Activated naive CD8-positive, alpha-beta T cell treated with anti-CD3 and anti-CD28 coated beads, Interleukin-2, amount 50 U/mL, for 24 hours (primary cell): Measurements from ENCODE around the gene YRDC.

Experiments used
- ATAC-seq: fragments of 150-1000 bp; cut with Tn5 transposase; one replicate; pipeline ENCODE4 v1.10.0; 2021
- DNase-seq: peaks from one replicate; pipeline ENCODE4 v3.0.0; 2021
- H3K27ac Mint-ChIP-seq: one replicate; pipeline ENCODE4 v1.8.0; 2021; ENCODE audit warnings: mild to moderate bottlenecking, mixed read lengths
- H3K27me3 Mint-ChIP-seq: one replicate; pipeline ENCODE4 v1.8.0; 2021; ENCODE audit warnings: mixed read lengths
- H3K36me3 Mint-ChIP-seq: one replicate; pipeline ENCODE4 v1.8.0; 2021; ENCODE audit warnings: low read depth, mixed read lengths
- H3K4me1 Mint-ChIP-seq: one replicate; pipeline ENCODE4 v1.8.0; 2021; ENCODE audit warnings: mixed read lengths
- H3K4me3 Mint-ChIP-seq: one replicate; pipeline ENCODE4 v1.8.0; 2021; ENCODE audit warnings: mild to moderate bottlenecking, moderate library complexity, mixed read lengths
- H3K9me3 Mint-ChIP-seq: one replicate; pipeline ENCODE4 v1.8.0; 2021; ENCODE audit warnings: mixed read lengths

The YRDC gene, protein sequence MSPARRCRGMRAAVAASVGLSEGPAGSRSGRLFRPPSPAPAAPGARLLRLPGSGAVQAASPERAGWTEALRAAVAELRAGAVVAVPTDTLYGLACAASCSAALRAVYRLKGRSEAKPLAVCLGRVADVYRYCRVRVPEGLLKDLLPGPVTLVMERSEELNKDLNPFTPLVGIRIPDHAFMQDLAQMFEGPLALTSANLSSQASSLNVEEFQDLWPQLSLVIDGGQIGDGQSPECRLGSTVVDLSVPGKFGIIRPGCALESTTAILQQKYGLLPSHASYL

DNA sequence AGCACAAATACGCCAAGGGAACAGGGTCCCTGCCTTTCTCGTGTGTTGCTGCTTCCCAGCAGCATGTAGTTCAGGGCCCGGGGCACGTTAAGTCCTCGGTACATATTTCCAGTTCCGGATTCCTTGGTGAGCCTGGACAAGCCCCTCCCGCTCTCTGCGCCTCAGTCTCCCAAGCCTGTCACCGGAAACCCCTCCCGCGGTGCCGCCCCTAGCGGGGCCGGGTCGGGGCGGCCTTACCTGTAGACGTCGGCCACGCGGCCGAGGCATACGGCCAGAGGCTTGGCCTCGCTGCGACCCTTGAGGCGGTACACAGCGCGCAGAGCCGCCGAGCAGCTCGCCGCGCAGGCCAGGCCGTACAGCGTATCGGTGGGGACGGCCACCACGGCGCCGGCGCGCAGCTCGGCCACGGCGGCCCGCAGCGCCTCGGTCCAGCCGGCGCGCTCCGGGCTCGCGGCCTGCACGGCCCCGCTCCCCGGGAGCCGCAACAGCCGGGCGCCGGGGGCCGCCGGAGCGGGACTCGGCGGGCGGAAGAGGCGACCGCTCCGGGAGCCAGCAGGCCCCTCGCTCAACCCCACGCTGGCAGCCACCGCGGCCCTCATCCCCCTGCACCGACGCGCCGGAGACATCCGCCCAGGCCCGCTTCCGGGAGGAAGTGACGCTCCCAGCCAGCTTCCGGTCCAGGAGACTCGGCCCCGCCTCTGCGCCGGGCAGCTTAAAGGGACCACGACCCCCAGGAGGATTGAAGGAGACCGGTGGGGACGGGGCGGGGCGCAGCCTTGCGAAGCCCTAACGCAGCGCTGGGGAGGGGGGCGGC, at the start of gene YRDC, which contains the start of gene C1orf122:
Gene YRDC (minus strand): TSS at position 654 of the 814 bp plus-strand sequence. CDS start 28 bp downstream, at position 626.
Gene C1orf122 (plus strand): TSS at position 236 of the 814 bp plus-strand sequence. CDS start 615 bp downstream, outside the sequence.
- H3K36me3 Mint-ChIP-seq: peaks cover 47% of the 10 kb centered on the region
- no peaks in the 10 kb centered on the region for H3K27me3 Mint-ChIP-seq
- peaks cover 48% of the 10 kb centered on the region for H3K4me1 Mint-ChIP-seq
- H3K9me3 Mint-ChIP-seq: no peaks in the 10 kb centered on the region
- peak within 1 kb of the TSS; percentile 91 for H3K4me3 Mint-ChIP-seq
- H3K27ac Mint-ChIP-seq: peak within 1 kb of the TSS; percentile 93
- peak; percentile 94 for ATAC-seq
- DNase-seq: peak; percentile 95

DNA sequence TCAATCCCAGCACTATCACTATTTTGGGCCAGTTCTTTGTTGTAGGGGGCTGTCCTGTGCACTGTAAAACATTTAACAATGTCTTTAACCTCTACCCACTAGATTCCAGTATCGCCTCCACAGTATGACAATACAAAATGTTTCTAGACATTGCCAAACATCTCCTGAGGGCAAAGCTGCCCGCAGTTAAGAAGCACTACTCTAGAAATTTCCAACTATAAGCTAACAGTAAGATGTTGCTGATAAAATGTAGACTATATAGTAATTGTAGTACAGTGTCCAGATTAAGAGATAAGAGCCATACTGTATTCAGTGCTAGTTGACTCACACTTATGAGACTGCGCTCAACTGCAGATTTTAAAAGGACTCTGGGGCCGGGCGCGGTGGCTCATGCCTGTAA, 46.4 kb upstream of the YRDC start:
- peaks cover 49% of the 10 kb centered on the region for H3K4me1 Mint-ChIP-seq

DNA sequence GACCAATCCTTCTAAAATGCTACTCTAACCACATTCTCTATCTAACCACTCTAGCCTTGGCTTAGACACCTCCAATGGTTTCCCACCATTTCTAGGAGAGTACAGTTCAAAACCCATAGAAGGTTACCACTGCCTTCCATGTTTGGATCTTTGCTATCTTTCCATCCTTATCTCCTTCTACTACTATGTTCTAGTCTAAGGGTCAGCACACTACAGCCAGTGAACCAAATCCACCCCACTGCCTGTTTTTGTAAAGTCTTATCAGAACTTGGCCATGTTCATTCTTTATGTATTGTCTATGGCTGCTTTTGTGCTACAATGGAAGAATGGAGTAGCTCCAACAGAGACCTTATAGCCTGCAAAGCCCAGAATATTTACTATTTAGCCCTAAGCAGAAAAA, 45.1 kb upstream of the YRDC start:
- DNase-seq (no peak), ATAC-seq (no peak)
- H3K27ac Mint-ChIP-seq: peak overlapping the region; percentile 2
- H3K9me3 Mint-ChIP-seq: no peaks in the 10 kb centered on the region
- H3K36me3 Mint-ChIP-seq: peaks cover 38% of the 10 kb centered on the region
- H3K27me3 Mint-ChIP-seq: no peaks in the 10 kb centered on the region
- H3K4me1 Mint-ChIP-seq: peaks cover 45% of the 10 kb centered on the region
- H3K4me3 Mint-ChIP-seq: peak overlapping the region; percentile 3

More for the DNA sequence above, 46.4 kb upstream of the YRDC start:
- DNase-seq: no peak
- no peak overlapping the region for H3K27ac Mint-ChIP-seq
- no peak for ATAC-seq
- no peaks in the 10 kb centered on the region for H3K27me3 Mint-ChIP-seq
- H3K36me3 Mint-ChIP-seq: peaks cover 34% of the 10 kb centered on the region
- H3K4me3 Mint-ChIP-seq: no peak overlapping the region
- H3K9me3 Mint-ChIP-seq: no peaks in the 10 kb centered on the region

DNA sequence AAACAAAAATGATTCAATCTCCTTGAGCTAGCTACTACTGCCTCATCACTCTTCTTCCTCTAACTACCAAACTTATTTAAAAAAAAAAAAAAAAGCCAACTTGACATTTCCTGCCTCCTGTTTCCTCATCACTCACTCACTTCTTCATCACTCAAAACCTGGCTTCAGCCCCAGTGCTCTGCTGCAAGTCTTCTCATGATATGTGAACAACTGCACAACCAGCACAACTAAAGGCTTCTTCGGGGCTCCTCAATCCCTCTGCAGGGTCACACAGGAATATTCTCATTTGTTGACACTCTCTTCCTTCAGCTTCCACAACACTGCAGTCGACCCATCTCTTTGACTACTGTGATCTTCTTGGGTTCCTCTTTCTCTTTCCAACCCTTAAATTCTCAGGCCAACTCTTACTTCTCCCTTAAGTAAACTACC, 43.8 kb upstream of the YRDC start:
- no peak overlapping the region for H3K27ac Mint-ChIP-seq

DNA sequence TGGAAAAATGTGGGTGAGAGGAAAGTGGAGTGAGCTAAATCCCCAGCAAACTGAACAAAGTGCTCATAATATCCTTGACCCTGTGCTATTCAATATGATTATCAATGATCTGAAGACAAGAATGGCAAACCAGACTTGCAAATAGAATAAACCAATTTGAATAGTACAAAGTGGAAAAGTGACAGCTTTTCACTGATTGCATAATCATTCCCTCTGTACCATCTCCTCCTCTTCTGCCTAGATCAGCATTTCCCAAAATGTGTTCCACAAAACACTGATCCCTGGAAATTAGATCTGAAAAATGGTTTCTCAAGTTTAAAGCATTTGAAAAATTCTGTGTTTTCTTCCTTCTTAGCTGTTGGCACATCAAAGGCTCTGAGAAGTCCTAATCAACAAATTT, 43.3 kb upstream of the YRDC start:
- H3K4me3 Mint-ChIP-seq: no peak overlapping the region

More for the DNA sequence above, 43.8 kb upstream of the YRDC start:
- DNase-seq: no peak
- H3K27me3 Mint-ChIP-seq: no peaks in the 10 kb centered on the region
- peaks cover 43% of the 10 kb centered on the region for H3K4me1 Mint-ChIP-seq
- ATAC-seq: no peak
- H3K4me3 Mint-ChIP-seq: no peak overlapping the region
- H3K36me3 Mint-ChIP-seq: peaks cover 28% of the 10 kb centered on the region
- no peaks in the 10 kb centered on the region for H3K9me3 Mint-ChIP-seq

DNA sequence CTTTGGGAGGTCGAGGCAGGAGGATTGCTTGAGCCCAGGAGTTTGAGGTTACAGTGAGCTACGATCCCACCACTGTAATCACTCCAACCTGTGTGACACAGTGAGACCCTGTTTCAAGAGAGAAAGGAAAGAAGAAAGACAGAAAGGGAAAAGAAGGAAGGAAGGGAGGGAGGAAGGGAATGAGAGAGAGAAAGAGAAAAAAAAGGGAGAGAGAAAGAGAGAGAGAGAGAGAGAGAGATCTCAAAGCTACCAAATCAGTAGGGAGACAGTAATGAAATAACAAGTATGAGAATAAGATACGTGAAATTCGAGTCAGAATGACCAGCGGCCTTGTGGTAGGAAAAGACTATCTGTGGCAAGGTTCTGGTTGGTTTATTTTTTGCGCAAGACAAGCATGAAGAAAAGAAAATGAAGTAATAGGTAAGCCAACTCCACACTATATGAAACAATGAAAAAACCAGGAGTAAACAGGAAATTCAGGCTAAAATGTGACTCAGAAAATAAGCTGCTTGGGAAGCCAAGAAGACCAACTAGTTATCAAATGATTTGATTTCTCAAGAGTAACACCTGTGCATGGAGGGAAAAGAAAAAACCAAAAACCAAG, 42.4 kb upstream of the YRDC start:
- Mint-ChIP-seq H3K4me3 (no peak overlapping the region), H3K36me3 (peaks cover 30% of the 10 kb centered on the region), H3K27ac (no peak overlapping the region), H3K27me3 (no peaks in the 10 kb centered on the region), H3K4me1 (peaks cover 45% of the 10 kb centered on the region), H3K9me3 (no peaks in the 10 kb centered on the region)
- no peak for ATAC-seq
- DNase-seq: no peak

More for the DNA sequence above, 43.3 kb upstream of the YRDC start:
- no peaks in the 10 kb centered on the region for H3K27me3 Mint-ChIP-seq
- DNase-seq (no peak), ATAC-seq (no peak)
- H3K4me1 Mint-ChIP-seq: peaks cover 44% of the 10 kb centered on the region
- no peak overlapping the region for H3K27ac Mint-ChIP-seq
- H3K9me3 Mint-ChIP-seq: no peaks in the 10 kb centered on the region
- H3K36me3 Mint-ChIP-seq: peaks cover 27% of the 10 kb centered on the region

DNA sequence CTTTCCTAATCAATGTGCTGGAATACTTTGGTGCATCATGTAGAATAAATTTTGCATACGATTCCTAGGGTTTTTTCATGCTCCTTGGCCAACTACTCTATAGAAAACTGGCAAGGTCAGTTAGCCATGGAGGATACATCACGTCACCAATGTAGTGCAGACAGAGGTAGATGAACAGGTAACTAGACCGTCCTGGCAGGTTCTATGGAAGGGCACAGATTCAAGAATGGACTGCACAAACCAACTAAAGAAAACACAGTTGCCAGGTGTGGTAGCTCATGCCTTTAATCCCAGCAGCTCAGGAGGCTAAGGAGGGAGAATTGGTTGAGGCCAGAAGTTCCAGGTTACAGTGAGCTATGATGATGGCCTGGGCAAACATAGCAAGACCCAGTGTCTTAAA, 41.5 kb upstream of the YRDC start:
- Mint-ChIP-seq H3K4me1 (peaks cover 41% of the 10 kb centered on the region), H3K27me3 (no peaks in the 10 kb centered on the region), H3K9me3 (no peaks in the 10 kb centered on the region), H3K27ac (no peak overlapping the region), H3K36me3 (peaks cover 29% of the 10 kb centered on the region), H3K4me3 (no peak overlapping the region)
- ATAC-seq: no peak
- no peak for DNase-seq

DNA sequence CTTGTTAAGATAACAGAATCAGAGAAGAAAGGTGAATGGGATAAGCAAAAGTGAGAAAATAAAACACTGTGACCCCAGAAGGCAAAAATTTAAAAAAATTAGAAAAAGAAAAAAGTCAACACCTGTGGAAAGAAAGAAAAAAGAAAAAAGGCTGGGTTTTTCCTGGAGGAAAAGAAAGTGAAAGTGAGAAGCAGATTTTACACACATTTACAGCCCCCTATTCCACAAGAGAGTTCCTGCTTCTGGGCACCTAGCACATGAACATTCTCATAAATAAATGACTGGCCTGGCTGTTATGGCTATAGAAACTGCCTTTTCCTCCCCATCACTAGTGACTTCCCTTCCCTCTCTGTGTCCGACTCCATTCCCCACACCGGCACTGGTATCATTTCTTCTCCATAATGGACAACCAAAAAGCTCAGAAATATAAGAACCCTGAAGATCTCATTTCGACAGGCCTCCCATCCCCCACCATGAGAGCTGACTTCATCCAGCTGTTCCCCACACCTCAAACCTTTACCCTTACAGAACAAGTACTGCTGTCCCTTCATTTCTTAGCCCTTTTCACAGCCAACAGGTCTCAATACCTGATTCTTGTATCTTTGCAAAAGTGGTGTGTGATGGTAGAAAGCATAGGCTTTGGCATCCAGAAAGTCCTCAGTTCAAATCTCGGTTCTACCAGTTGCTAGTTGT, 38.8 kb upstream of the YRDC start:
- Mint-ChIP-seq H3K4me1 (peaks cover 35% of the 10 kb centered on the region), H3K27ac (peak overlapping the region; percentile 65), H3K36me3 (peaks cover 22% of the 10 kb centered on the region), H3K4me3 (peak overlapping the region; percentile 55), H3K27me3 (no peaks in the 10 kb centered on the region), H3K9me3 (no peaks in the 10 kb centered on the region)
- ATAC-seq (no peak), DNase-seq (no peak)

DNA sequence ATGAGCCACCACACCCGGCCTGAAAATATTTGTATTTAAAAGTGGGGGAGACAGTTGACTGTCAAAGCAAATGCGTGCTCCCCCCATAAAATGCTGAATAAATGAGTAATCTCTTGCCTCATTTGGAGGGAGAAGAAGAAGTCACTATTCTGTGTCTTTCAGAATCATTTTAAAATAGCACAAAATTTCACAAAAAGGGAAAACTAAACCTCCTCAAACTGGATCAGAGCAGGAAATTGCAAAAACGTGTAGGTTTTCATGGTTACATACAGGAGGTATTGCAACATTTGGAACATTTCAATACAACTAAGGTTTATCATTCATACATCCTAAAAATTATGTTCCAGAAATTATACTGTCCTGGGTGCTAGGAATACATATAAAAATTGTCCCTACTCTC, 37.8 kb upstream of the YRDC start:
- Mint-ChIP-seq H3K27ac (no peak overlapping the region), H3K4me3 (no peak overlapping the region), H3K4me1 (peaks cover 35% of the 10 kb centered on the region), H3K36me3 (peaks cover 25% of the 10 kb centered on the region), H3K9me3 (no peaks in the 10 kb centered on the region), H3K27me3 (no peaks in the 10 kb centered on the region)
- DNase-seq (no peak), ATAC-seq (no peak)

DNA sequence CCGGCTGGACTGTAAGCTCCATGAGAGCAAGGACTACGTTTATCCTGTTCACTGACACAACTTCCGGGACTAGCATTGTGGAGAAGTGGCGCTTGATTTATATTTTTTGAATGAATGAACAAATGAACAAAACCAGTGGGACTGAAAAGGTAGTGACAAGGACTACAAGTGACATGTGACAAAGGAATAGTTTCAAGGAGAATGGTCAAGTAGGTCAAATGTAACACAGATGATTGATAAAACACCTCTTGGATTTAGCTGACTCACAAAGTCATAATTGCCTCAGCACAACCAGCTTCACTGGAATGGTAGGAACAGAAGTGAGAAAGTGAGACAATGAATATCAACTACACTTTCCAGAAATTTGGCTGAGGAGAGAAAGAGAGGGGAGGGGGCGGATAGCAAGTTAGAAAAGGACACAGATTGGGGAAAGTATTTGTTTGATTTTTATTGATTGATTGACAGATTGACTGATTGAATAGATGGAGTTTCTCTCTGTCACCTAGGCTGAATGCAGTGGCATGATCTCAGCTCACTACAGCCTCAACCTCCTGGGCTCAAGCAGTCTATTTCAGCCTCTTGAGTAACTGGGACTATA, 37.1 kb upstream of the YRDC start:
- ATAC-seq: no peak
- peaks cover 26% of the 10 kb centered on the region for H3K36me3 Mint-ChIP-seq
- H3K27ac Mint-ChIP-seq: peak overlapping the region; percentile 24
- peaks cover 35% of the 10 kb centered on the region for H3K4me1 Mint-ChIP-seq
- no peaks in the 10 kb centered on the region for H3K27me3 Mint-ChIP-seq
- no peaks in the 10 kb centered on the region for H3K9me3 Mint-ChIP-seq
- no peak overlapping the region for H3K4me3 Mint-ChIP-seq
- DNase-seq: no peak

DNA sequence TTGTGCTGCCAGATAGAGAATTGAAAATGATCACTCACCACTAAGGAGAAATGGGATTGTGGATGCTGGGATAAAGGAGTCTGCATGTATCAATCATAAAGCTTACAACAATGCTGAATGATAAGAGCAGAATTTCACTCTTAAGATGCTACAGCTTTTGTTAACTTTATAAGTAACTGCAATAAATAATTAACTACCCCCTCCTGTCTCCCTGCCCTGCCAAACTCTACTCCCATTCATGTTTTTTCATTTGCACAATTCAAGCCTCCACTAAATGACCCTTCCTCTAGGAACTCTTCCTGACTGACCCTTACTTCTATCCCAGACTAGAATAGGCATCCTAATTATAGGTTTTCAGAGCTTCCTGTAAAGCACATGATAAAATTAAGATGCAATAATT, 36.5 kb upstream of the YRDC start:
- H3K4me3 Mint-ChIP-seq: no peak overlapping the region
- ATAC-seq: no peak
- H3K9me3 Mint-ChIP-seq: no peaks in the 10 kb centered on the region
- no peaks in the 10 kb centered on the region for H3K27me3 Mint-ChIP-seq
- no peak for DNase-seq
- H3K4me1 Mint-ChIP-seq: peaks cover 34% of the 10 kb centered on the region
- peaks cover 28% of the 10 kb centered on the region for H3K36me3 Mint-ChIP-seq
- H3K27ac Mint-ChIP-seq: no peak overlapping the region

DNA sequence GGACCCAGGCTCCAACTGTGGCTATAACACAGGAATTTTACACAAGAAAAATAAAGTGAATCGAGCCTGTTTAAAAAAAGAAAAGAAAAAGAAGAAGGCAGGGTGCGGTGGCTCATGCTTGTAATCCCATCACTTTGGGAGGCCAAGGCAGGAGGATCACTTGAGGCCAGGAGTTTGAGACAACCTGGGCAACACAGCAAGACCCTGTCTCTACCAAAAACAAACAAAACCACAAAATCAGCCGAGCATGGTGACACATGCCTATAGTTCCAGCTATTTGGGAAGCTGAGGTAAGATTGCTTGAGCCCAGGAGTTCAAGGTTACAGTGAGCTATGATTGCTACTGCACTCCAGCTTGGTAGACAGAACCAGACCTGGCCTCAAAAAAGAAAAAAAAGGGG, 33.6 kb upstream of the YRDC start:
- Mint-ChIP-seq H3K27me3 (no peaks in the 10 kb centered on the region), H3K4me1 (peaks cover 20% of the 10 kb centered on the region), H3K36me3 (peaks cover 40% of the 10 kb centered on the region), H3K9me3 (no peaks in the 10 kb centered on the region), H3K27ac (no peak overlapping the region), H3K4me3 (no peak overlapping the region)
- ATAC-seq (no peak), DNase-seq (no peak)

DNA sequence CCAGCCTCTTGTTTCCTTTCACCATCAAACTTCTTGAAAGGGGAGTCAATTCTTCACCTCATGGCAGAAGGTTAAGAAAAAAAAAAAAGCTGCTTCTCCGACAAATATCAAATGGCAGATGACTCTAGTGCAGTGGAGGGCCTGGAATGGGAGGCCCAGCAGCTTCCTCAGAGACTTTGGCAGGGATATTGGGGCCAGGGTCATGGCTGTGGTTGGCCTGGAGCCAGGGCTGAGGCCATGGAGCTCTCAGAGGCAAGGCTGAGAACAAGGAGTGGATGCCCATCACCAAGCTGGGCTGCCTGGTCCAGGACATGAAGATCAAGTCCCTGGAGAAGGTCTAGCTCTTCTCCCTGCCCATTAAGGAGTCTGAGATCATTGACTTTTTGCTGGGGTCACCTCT, 32.7 kb upstream of the YRDC start:
- Mint-ChIP-seq H3K4me1 (peaks cover 11% of the 10 kb centered on the region), H3K4me3 (no peak overlapping the region)

DNA sequence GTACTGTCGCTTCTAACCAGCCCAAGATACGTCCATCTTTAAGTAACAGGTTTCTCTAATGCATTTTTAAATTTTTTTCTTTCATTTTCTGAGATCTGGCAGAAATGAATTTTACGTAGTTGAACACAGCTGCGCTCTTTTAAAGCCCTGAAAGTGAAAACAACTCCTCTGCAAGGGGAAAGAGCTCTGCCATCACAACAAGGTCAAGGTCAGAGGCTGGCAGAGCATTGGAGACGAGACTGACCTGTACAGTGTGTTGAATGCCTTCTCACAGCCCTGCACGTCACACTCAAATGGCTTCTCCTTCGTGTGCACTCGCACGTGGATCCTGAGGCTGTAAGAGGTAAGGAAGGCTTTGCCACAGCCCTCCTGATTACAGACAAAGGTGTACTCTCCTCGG, 31.7 kb upstream of the YRDC start:
- peaks cover 6% of the 10 kb centered on the region for H3K4me1 Mint-ChIP-seq
- ATAC-seq: no peak
- H3K27me3 Mint-ChIP-seq: no peaks in the 10 kb centered on the region
- H3K36me3 Mint-ChIP-seq: peaks cover 36% of the 10 kb centered on the region
- H3K4me3 Mint-ChIP-seq: no peak overlapping the region
- no peak overlapping the region for H3K27ac Mint-ChIP-seq
- no peak for DNase-seq
- no peaks in the 10 kb centered on the region for H3K9me3 Mint-ChIP-seq

More for the DNA sequence above, 32.7 kb upstream of the YRDC start:
- Mint-ChIP-seq H3K27ac (no peak overlapping the region), H3K9me3 (no peaks in the 10 kb centered on the region), H3K36me3 (peaks cover 35% of the 10 kb centered on the region), H3K27me3 (no peaks in the 10 kb centered on the region)
- DNase-seq (no peak), ATAC-seq (no peak)
